PC-9 (cell line): ENCODE measurements around the gene S100A7.

ENCODE experiments used
- CTCF ChIP-seq: fragments of 200-600 bp; sonication (generic); conservative IDR thresholded peaks from 2 replicates; pipeline ENCODE4 v1.6.1; 2017; ENCODE audit warnings: mixed run types, antibody characterized with exemption, mild to moderate bottlenecking, moderate library complexity
- EZH2 ChIP-seq: fragments of 200-600 bp; sonication (generic); IDR thresholded peaks from 2 replicates; pipeline ENCODE4 v1.8.0; 2017; ENCODE audit warnings: antibody characterized with exemption, low read depth

DNA sequence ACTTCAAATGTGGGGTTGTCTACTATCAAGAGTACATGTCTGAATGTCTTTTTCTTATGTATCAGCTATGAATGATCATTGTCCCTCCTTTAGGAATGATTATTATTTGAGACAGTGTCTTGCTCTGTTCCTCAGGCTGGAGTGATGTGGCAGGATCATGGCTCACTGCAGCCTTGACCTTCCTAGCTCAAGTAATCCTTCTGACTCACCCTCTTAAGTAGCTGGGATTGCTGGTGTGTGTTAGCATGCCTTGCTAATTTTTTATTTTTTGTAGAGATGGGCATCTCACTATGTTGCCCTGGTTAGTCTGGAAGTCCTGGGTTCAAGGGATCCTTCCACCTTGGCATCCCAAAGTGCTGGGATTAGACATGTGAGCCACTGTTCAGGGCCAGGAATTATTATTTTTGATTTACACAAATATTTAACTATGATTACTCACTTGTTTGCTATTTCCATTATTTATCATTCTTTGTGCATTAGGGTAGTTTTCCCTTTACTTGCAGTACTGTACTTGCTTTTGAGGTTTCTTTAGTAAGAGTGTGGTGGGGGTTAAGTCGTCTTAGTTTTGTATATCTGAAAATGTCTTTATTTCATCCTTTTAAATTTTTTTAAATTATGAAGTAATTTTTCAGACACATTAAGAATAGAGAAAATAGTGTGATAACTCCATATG, 12.8 kb downstream of the S100A7 start:
- TF ChIP-seq CTCF (no peak), EZH2 (no peak)
